Measurements from ENCODE around the gene ADAM12.

DNA sequence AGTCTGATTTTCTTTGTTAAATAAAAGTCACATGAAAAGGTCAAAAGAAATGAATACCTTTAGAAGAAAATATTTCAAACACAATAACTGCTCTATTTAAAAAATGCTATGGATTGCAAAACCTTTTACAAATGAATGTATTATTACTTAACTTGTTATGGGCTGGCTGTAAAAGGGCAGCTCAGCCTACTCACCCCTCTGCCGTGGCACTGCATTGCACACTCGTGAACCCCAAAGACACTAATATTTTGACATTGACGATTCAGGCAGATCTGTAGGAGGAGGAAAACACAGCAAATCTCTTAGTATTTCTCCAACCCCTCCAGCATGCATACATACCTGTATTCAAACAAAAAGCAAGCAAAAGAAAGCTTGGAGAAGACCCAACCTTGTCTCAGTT lies 342.4 kb downstream of the ADAM12 start:
- TF ChIP-seq TAF1 (IDR thresholded peaks at IDR 0.05; ENCODE audit: low read depth) (no peak), EP300 (IDR thresholded peaks at IDR 0.05; ENCODE audit: borderline replicate concordance) (no peak), EGR1 (IDR thresholded peaks at IDR 0.05) (no peak), RAD21 (IDR thresholded peaks at IDR 0.05; ENCODE audit: low read depth) (no peak), ZBTB7A (IDR thresholded peaks at IDR 0.05; ENCODE audit: low read depth) (no peak), CREB1 (IDR thresholded peaks at IDR 0.05; ENCODE audit: low read depth) (no peak), YY1 (IDR thresholded peaks at IDR 0.05; ENCODE audit: low read depth) (no peak)
- TF ChIP-seq, protein P1, sequence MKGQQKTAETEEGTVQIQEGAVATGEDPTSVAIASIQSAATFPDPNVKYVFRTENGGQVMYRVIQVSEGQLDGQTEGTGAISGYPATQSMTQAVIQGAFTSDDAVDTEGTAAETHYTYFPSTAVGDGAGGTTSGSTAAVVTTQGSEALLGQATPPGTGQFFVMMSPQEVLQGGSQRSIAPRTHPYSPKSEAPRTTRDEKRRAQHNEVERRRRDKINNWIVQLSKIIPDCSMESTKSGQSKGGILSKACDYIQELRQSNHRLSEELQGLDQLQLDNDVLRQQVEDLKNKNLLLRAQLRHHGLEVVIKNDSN (IDR thresholded peaks at IDR 0.05): no peak
- TF ChIP-seq, protein P2, sequence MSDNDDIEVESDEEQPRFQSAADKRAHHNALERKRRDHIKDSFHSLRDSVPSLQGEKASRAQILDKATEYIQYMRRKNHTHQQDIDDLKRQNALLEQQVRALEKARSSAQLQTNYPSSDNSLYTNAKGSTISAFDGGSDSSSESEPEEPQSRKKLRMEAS (IDR thresholded peaks at IDR 0.05): no peak
